ENCODE data around the gene TPGS1.
A peak's percentile ranks its signal among the peaks of the same experiment; 100 is the strongest.

Gene TPGS1

GRCh38 chr19:540867-541637 is 33.8 kb downstream of the TPGS1 start:
- DNase-seq (ENCODE audit: low read depth) = no peak

DNA sequence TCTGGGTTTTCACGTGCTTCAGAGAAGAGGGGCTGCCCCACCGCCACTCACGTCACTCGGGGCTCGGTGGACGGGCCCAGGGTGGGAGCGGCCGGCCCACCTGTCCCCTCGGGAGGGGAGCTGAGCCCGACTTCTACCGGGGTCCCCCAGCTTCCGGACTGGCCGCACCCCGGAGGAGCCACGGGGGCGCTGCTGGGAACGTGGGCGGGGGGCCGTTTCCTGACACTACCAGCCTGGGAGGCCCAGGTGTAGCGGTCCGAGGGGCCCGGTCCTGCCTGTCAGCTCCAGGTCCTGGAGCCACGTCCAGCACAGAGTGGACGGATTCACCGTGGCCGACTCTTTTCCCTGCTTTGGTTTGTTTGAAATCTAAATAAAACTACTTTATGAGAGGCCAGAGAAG is 34.4 kb downstream of the TPGS1 start:
- DNase-seq (ENCODE audit: low read depth) = no peak

DNA sequence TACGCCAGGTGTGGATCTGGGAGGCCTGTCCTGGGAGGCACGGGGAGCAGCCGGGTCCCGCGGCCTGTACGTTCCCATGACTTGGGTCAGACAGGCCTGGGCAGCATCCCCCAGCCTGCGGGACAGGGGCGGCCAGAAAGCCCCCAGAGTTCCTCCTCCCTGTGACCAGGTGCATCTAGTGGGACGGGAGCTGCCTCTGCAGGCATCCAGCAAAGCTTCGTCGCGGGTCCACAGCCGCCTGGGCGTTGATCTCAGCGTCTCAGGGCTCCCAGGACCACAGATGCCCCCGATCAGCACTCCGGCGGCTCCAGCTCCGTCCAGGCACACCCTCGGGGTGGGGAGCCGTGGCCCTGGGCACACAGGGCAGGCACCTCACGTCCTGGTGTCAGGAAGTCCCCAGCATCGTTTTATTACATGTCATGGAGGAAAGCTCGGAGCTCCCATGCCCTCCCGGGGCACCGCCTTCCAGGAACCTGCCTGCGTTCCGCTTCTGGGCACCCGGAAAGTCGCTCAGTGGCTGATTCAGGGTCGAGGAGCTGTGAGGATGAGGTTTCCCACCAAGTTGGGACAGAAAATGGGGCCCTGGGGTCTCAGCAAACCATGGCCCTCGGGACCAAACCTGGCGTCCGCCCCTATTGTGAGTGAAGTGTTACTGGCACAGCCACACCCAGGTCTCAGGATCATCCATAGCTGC is 35.0 kb downstream of the TPGS1 start:
- no peak for DNase-seq (ENCODE audit: low read depth)

DNA sequence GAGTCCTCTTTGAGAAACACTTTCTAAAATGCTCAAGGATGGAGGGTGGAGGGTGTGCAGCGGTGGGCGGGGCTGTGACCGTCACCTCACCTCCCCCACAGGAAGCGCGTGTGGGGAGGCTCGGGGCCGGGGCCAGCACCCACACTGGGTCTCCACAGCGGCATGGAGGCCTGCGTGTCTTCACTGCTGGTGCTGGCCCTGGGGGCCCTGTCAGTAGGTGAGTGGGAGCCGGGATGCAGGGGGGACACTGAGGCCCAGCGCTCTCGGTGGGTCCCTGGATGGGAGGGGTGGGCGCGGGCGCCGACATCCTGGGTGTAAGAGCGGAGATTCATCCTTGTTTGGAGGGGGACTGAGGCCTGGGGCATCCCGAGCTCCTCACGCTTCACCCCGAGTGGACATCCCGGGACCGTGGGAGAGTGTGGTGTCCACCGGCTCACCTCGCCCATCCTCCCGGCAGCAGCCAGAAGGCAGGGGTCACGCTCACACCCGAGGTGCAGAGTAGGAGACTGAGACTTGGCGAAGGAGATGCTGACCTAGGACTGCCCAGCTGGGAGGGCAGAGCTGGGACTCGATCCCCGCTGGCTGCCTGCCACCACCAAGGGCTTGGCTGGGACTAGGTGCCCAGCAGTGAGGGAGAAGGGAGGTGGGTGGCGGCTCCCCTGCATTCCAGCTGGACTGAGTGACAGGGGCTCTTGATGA is 36.8 kb downstream of the TPGS1 start, which contains the start of gene GZMM:
TSS of gene GZMM (plus strand) at position 144 of the 699 bp plus-strand sequence. CDS start at position 163, 19 bp downstream.
- DNase-seq (ENCODE audit: low read depth) = peak; percentile 62

DNA sequence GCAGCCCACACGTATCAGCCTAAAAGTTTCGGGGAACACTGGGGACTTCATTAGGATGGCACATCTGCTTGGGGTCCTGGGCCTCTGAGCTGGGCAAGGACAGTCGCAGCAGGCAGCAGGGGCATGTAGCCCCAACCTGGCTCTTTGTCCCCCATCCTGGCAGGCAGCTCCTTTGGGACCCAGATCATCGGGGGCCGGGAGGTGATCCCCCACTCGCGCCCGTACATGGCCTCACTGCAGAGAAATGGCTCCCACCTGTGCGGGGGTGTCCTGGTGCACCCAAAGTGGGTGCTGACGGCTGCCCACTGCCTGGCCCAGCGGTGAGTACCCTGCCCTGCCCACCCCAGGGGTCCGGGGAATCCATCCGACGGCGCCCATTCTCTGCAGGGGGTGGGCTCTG is 39.8 kb downstream of the TPGS1 start:
- no peak for DNase-seq (ENCODE audit: low read depth)

DNA sequence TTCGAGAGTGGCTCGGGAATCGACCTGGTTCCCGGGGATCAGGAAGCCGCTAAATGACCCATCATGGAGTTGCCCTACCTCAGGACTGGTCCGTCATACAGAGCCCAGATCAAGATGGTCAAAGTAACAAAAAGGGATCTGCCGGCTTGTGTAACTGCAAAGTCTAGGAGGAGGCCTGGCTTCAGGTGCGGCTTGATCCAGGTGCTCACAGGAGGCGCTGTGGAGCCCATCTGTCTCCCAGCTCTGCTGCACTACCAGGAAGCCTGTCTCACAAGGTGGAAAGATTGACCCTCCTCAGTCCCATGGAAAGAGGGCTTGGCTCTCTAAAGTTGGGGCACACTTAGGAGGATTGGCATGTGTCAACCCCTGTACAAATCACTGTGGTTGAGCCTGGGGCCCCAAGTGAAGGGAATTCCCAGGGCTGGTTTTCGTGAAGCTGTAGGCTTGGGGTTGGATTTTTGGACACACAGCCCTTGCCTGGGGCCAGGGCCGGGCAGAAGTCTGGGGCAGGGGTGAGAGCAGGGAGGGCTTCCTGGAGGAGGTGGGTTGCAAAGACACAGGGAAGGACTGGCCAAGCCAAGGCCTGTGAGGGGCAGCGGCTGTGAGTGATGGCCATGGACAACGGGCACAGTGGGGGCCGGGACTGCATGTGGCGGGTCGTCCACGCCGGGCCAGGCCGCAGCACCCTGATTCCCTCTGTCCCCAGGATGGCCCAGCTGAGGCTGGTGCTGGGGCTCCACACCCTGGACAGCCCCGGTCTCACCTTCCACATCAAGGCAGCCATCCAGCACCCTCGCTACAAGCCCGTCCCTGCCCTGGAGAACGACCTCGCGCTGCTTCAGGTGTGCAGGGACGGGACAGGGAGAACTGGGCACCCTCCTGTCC is 40.8 kb downstream of the TPGS1 start:
- DNase-seq (ENCODE audit: low read depth) = no peak

GRCh38 chr19:548886-549830 is 41.9 kb downstream of the TPGS1 start:
- no peak for DNase-seq (ENCODE audit: low read depth)

DNA sequence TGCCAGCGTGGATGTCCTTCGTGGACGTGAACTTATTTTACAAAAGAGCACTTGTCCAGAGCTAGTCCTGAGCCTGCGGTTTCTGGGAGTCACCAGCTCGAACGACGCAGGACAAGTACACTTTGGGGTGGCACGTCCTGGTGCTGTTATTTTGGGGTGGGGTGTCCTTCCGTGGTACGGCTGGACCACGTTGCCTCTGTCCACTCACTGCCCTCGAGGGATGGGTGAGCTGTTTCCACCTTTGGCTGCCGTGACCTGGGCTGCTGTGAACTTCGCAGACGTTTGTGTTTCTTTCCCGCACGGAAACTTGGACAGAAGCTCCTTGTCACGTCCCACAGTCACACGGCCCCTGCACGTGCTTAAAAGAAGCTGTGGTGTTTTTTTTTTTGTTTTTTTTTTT is 47.5 kb downstream of the TPGS1 start:
- DNase-seq (ENCODE audit: low read depth) = no peak

DNA sequence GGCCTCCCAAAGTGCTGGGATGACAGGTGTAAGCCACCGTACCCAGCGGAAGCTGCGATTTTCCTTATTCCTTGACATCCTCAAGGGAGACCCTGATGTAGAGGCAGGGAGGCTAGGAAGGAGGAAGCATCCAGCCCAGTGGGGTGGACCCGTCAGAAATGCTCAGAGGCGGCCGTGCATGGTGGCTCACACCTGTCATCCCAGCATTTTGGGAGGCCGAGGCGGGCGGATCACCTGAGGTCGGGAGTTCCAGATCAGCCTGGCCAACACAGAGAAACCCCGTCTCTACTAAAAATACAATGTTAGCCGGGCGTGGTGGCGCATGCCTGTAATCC is 48.1 kb downstream of the TPGS1 start:
- DNase-seq (ENCODE audit: low read depth) = no peak

GRCh38 chr19:556611-557382 is 49.5 kb downstream of the TPGS1 start:
- no peak for DNase-seq (ENCODE audit: low read depth)

DNA sequence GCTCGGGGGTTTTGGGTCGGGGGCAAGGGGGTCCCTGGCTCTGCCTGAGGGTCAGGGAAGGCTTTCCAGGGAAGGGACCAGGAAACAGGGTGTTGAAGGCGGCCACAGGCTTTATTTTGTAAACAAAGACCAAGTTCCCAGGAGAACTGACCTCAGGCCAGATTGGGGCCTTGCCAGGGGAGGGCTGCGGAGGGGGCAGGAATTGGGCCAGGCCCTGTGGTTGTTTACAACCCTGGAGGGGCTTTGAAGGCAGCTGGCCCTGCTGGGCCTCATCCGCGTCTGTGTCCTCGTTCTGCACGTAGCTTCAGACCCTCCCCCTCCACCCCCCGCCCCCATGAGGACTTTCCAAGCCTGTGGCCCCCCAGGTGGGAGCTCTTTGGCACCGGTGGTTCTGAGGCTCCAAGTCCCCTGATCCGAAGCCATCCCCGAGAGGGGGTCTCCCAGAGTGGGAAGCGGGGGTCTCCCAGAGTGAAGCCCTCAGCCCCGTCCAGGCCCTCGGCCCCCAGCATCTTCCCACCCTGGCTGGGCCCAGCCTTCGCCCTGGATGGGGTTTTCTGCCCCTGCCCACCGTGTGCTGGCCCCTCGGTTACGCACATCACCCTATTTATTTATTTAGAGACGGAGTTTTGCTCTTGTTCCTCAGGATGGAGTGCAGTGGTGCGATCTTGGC is 51.6 kb downstream of the TPGS1 start:
- no peak for DNase-seq (ENCODE audit: low read depth)

GRCh38 chr19:560121-560520 is 52.8 kb downstream of the TPGS1 start:
- no peak for DNase-seq (ENCODE audit: low read depth)

GRCh38 chr19:566403-566802 is 59.1 kb downstream of the TPGS1 start:
- no peak for DNase-seq (ENCODE audit: low read depth)

- no peak for DNase-seq (ENCODE audit: low read depth)
Observed at GRCh38 chr19:566844-567243, 59.5 kb downstream of the TPGS1 start.

DNA sequence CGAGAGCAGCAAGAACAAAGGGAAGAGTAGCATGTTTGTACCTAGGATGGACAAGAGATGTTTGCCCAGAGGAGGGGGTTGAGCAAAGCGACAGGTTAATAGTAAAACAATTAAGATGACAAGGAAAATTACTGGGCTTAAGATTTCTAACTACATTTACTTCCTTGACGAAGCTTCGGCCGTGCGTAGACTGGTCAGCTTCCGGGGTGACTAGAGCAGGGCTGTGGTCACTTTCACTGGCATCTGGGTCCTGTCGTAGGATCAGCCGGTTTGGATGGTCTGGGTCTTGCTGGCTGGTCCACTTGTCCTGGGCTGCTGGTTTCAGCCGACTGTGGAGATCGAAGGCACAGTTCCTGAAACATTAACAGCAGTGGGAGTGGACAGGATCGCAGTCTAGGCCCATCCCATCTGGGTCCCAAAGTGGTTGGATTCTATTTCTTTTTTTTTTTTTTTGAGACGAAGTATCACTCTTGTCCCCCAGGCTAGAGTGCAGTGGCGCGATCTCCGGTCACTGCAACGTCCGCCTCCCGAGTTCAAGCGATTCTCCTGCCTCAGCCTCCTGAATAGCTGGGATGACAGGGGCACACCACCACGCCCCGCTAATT is 60.1 kb downstream of the TPGS1 start:
- DNase-seq (ENCODE audit: low read depth) = no peak

Measured in activated T-helper 9 cell treated with anti-CD3 and anti-CD28 coated beads, Interleukin-2, amount 50 U/mL, for 16 hours (primary cell).